H9 (cell line): ENCODE measurements around the gene SEC61A2. TPM values are rescaled to one million over a fixed set of nuclear protein-coding genes. Genes with fewer than 3 reads are reported as not detected.

Source experiments
- DNase-seq: peaks from one replicate; pipeline ENCODE4 v3.0.0-alpha.2; 2017
- H2AFZ ChIP-seq: one replicate; pipeline ENCODE4 v1.6.1; 2013; ENCODE audit warnings: mild to moderate bottlenecking, low read length, control low read depth, moderate library complexity
- H2AK5ac ChIP-seq: 2 replicates; pipeline ENCODE4 v1.6.1; 2013; ENCODE audit warnings: low read length, control low read depth, mixed read lengths; ENCODE audit not compliant: insufficient read length
- H2BK120ac ChIP-seq: one replicate; pipeline ENCODE4 v1.6.1; 2013; ENCODE audit warnings: low read depth, mild to moderate bottlenecking, low read length, control low read depth, inconsistent platforms; ENCODE audit not compliant: poor library complexity, severe bottlenecking
- H2BK12ac ChIP-seq: 2 replicates; pipeline ENCODE4 v1.6.1; 2013; ENCODE audit warnings: low read length, control low read depth, mixed read lengths, low read depth; ENCODE audit not compliant: insufficient read length
- H2BK15ac ChIP-seq: 2 replicates; pipeline ENCODE4 v1.6.1; 2013; ENCODE audit warnings: low read depth, low read length, control low read depth
- H2BK20ac ChIP-seq: one replicate; pipeline ENCODE4 v1.6.1; 2013; ENCODE audit warnings: low read depth, mild to moderate bottlenecking, low read length, control low read depth, inconsistent platforms; ENCODE audit not compliant: poor library complexity, severe bottlenecking
- H2BK5ac ChIP-seq: 2 replicates; pipeline ENCODE4 v1.6.1; 2013; ENCODE audit warnings: low read length, control low read depth, mixed read lengths; ENCODE audit not compliant: insufficient read length
- H3K14ac ChIP-seq: 2 replicates; pipeline ENCODE4 v1.6.1; 2013; ENCODE audit warnings: low read length, control low read depth; ENCODE audit not compliant: insufficient read depth
- H3K18ac ChIP-seq: 2 replicates; pipeline ENCODE4 v1.6.1; 2013; ENCODE audit warnings: low read depth, mild to moderate bottlenecking, mixed read lengths, low read length, control low read depth; ENCODE audit not compliant: insufficient read length
- H3K23ac ChIP-seq: 2 replicates; pipeline ENCODE4 v1.6.1; 2013; ENCODE audit warnings: low read length, control low read depth, mixed read lengths, low read depth; ENCODE audit not compliant: insufficient read length
- H3K23me2 ChIP-seq: 2 replicates; pipeline ENCODE4 v1.6.1; 2013; ENCODE audit warnings: low read depth, mild to moderate bottlenecking, mixed read lengths, low read length, control low read depth; ENCODE audit not compliant: insufficient read length, poor library complexity, severe bottlenecking
- H3K27ac ChIP-seq: 2 replicates; pipeline ENCODE4 v1.5.1; 2013; ENCODE audit warnings: low read length, control low read depth, mixed read lengths, low read depth; ENCODE audit not compliant: insufficient read length
- H3K27me3 ChIP-seq: 2 replicates; pipeline ENCODE4 v1.6.1; 2013; ENCODE audit warnings: low read length, control low read depth, inconsistent platforms; ENCODE audit not compliant: insufficient read depth
- H3K4ac ChIP-seq: 2 replicates; pipeline ENCODE4 v1.6.1; 2013; ENCODE audit warnings: low read depth, mild to moderate bottlenecking, control low read depth, inconsistent platforms, low read length, moderate library complexity
- H3K4me1 ChIP-seq: 2 replicates; pipeline ENCODE4 v1.6.1; 2013; ENCODE audit warnings: low read length, control low read depth, inconsistent platforms; ENCODE audit not compliant: insufficient read depth
- H3K4me2 ChIP-seq: 2 replicates; pipeline ENCODE4 v1.6.1; 2013; ENCODE audit warnings: low read length, control low read depth, mixed read lengths; ENCODE audit not compliant: insufficient read length, insufficient read depth
- H3K56ac ChIP-seq: 2 replicates; pipeline ENCODE4 v1.6.1; 2013; ENCODE audit warnings: low read depth, mild to moderate bottlenecking, mixed read lengths, low read length, control low read depth; ENCODE audit not compliant: insufficient read length
- H3K79me1 ChIP-seq: 2 replicates; pipeline ENCODE4 v1.6.1; 2013; ENCODE audit warnings: low read depth, mild to moderate bottlenecking, moderate library complexity, low read length, control low read depth, inconsistent platforms; ENCODE audit not compliant: insufficient read depth, poor library complexity, severe bottlenecking
- H3K79me2 ChIP-seq: 2 replicates; pipeline ENCODE4 v1.6.1; 2013; ENCODE audit warnings: low read length, control low read depth, inconsistent platforms; ENCODE audit not compliant: insufficient read depth
- H3K9ac ChIP-seq: 2 replicates; pipeline ENCODE4 v1.6.1; 2013; ENCODE audit warnings: low read length, control low read depth, mixed read lengths; ENCODE audit not compliant: insufficient read length; ENCODE audit errors: extremely low read depth
- H3K9me3 ChIP-seq: one replicate; pipeline ENCODE4 v1.6.1; 2013; ENCODE audit warnings: low read depth, low read length, inconsistent platforms; ENCODE audit not compliant: control insufficient read depth
- H3T11ph ChIP-seq: one replicate; pipeline ENCODE4 v1.6.1; 2013; ENCODE audit warnings: mild to moderate bottlenecking, low read length, control low read depth, inconsistent platforms
- H4K20me1 ChIP-seq: one replicate; pipeline ENCODE4 v1.6.1; 2013; ENCODE audit not compliant: control insufficient read depth, insufficient read length, insufficient read depth
- H4K5ac ChIP-seq: 2 replicates; pipeline ENCODE4 v1.6.1; 2013; ENCODE audit warnings: low read depth, mild to moderate bottlenecking, mixed read lengths, low read length, control low read depth; ENCODE audit not compliant: insufficient read length
- H4K8ac ChIP-seq: replicated peaks from 2 replicates; pipeline ENCODE4 v1.6.1; 2013; ENCODE audit warnings: low read length, control low read depth, mixed read lengths, low read depth; ENCODE audit not compliant: insufficient read length
- H4K91ac ChIP-seq: 2 replicates; pipeline ENCODE4 v1.6.1; 2013; ENCODE audit warnings: low read depth, mild to moderate bottlenecking, moderate library complexity, mixed read lengths, low read length, control low read depth; ENCODE audit not compliant: insufficient read length
- H3K27ac Mint-ChIP-seq, 3 experiments: 2 replicates in 2 of 3; 3 replicates in 1 of 3; pipeline ENCODE4 v1.8.0; 2020 to 2021; ENCODE audit warnings: mixed read lengths in 3 of 3, mild to moderate bottlenecking in 1 of 3, moderate library complexity in 1 of 3
- H3K27me3 Mint-ChIP-seq: 2 replicates; pipeline ENCODE4 v1.8.0; 2021; ENCODE audit warnings: low read depth, mild to moderate bottlenecking, moderate library complexity, mixed read lengths
- H3K36me3 Mint-ChIP-seq, 3 experiments: 2 replicates in 2 of 3; 3 replicates in 1 of 3; pipeline ENCODE4 v1.8.0; 2020 to 2021; ENCODE audit warnings: low read depth in 3 of 3, mixed read lengths in 3 of 3; ENCODE audit not compliant: insufficient read depth in 1 of 3
- H3K4me1 Mint-ChIP-seq, 2 experiments: 2 replicates each; pipeline ENCODE4 v1.8.0; 2020; ENCODE audit warnings: mixed read lengths in 2 of 2
- H3K4me3 Mint-ChIP-seq, 2 experiments: 2 replicates in 1 of 2; 3 replicates in 1 of 2; pipeline ENCODE4 v1.8.0; 2020 to 2021; ENCODE audit warnings: mild to moderate bottlenecking in 2 of 2, mixed read lengths in 2 of 2, moderate library complexity in 1 of 2
- H3K9me3 Mint-ChIP-seq, 2 experiments: 2 replicates in 1 of 2; 3 replicates in 1 of 2; pipeline ENCODE4 v1.8.0; 2020; ENCODE audit warnings: mild to moderate bottlenecking in 2 of 2, mixed read lengths in 2 of 2, moderate library complexity in 1 of 2
- CTCF ChIP-seq: fragments of 200-600 bp; sonication (generic); conservative IDR thresholded peaks from 3 replicates; pipeline ENCODE4 v1.8.0; 2021; ENCODE audit warnings: antibody characterized with exemption, mild to moderate bottlenecking
- WGBS: extraction: QIAGEN DNeasy Blood & Tissue Kit; methylation state at CpG from one replicate; pipeline ENCODE4 v1.1.7; 2013; ENCODE audit warnings: missing lambda C conversion rate, low lambda C conversion rate, mixed read lengths; ENCODE audit not compliant: insufficient read length; ENCODE audit errors: extremely low coverage; 5-methylcytosine and 5-hydroxymethylcytosine counted together
- total RNA-seq: library from RNA; stranded (reverse); gene quantifications from 2 replicates; pipeline ENCODE4 v1.2.1, GENCODE V29; 2021

Gene SEC61A2
- total RNA-seq, 1 experiment from 2014 or later, result 13.9 TPM

- Mint-ChIP-seq H3K27me3 (no peaks in the 10 kb centered on the region), H3K36me3 (peaks cover 20 to 63% (median 54%) of the 10 kb centered on the region in 3 experiments), H3K4me3 (no peak overlapping the region), H3K4me1 (no peaks in the 10 kb centered on the region; a peak in 1 of 4 replicates), H3K27ac (peak overlapping the region in 2 of 3 experiments; percentile 50 to 70; a peak in 1 of 7 replicates), H3K9me3 (no peaks in the 10 kb centered on the region)
- no peaks in the 10 kb centered on the region for H3K23me2 ChIP-seq
- H3K14ac ChIP-seq, result no peak overlapping the region
- no peak overlapping the region for H2BK12ac ChIP-seq
- no peak overlapping the region for H3K56ac ChIP-seq
- H4K91ac ChIP-seq, result no peak overlapping the region
- H2BK20ac ChIP-seq, result no peak overlapping the region
- H3K23ac ChIP-seq, result no peak overlapping the region
- no peak overlapping the region for H3T11ph ChIP-seq
- no peak overlapping the region for H4K8ac ChIP-seq
- H4K5ac ChIP-seq, result no peak overlapping the region
- no peak overlapping the region for H2BK120ac ChIP-seq
- no peak overlapping the region for H2AFZ ChIP-seq
- H2AK5ac ChIP-seq, result no peak overlapping the region
- no peak overlapping the region for H3K9ac ChIP-seq
- no peak overlapping the region for H3K27ac ChIP-seq
- H4K20me1 ChIP-seq, result no peaks in the 10 kb centered on the region
- H3K79me1 ChIP-seq, result peaks cover 3% of the 10 kb centered on the region
- H3K27me3 ChIP-seq, result no peaks in the 10 kb centered on the region
- H2BK5ac ChIP-seq, result no peak overlapping the region
- no peaks in the 10 kb centered on the region for H3K4me1 ChIP-seq
- no peak for TF ChIP-seq CTCF
- no peak overlapping the region for H3K18ac ChIP-seq
- DNase-seq, result peak; percentile 36
- H3K4ac ChIP-seq, result no peak overlapping the region
- no peak overlapping the region for H3K4me2 ChIP-seq
- H3K9me3 ChIP-seq, result no peaks in the 10 kb centered on the region
- WGBS, result no CpG with 5 or more reads among the region's 8 CpGs
- no peaks in the 10 kb centered on the region for H3K79me2 ChIP-seq
- H2BK15ac ChIP-seq, result no peak overlapping the region
Observed at GRCh38 chr10:12081470-12081869, 48.0 kb upstream of the SEC61A2 start.
